Thymus (tissue), 11 donors: ENCODE data around the gene PXMP4. TPM values are rescaled to one million over a fixed set of nuclear protein-coding genes. Genes with fewer than 3 reads are reported as not detected.
A peak's percentile ranks its signal among the peaks of the same experiment; 100 is the strongest.

Source experiments
- DNase-seq, 9 donors: peaks; one replicate each; pipeline ENCODE4 v3.0.0-alpha.2; 2013; ENCODE audit warnings: low spot score in 9 of 9, low read depth in 6 of 9, missing footprints in 1 of 9
- H3K27ac ChIP-seq, 2 donors: one replicate each; pipeline ENCODE4 v1.5.1; 2013; ENCODE audit warnings: control low read depth in 1 of 2, low read depth in 1 of 2, low read length in 1 of 2, mild to moderate bottlenecking in 1 of 2, moderate library complexity in 1 of 2
- H3K27me3 ChIP-seq, 2 donors: one replicate each; pipeline ENCODE4 v1.5.1; 2013; ENCODE audit warnings: low read length in 1 of 2; ENCODE audit not compliant: control insufficient read depth in 2 of 2, insufficient read depth in 1 of 2
- H3K36me3 ChIP-seq, 2 donors: one replicate each; pipeline ENCODE4 v1.5.1; 2013; ENCODE audit warnings: low read length in 1 of 2, mild to moderate bottlenecking in 1 of 2, moderate library complexity in 1 of 2; ENCODE audit not compliant: control insufficient read depth in 2 of 2, insufficient read depth in 2 of 2
- H3K4me1 ChIP-seq, 2 donors: one replicate each; pipeline ENCODE4 v1.5.1; 2013; ENCODE audit warnings: low read length in 2 of 2; ENCODE audit not compliant: control insufficient read depth in 2 of 2, insufficient read depth in 2 of 2
- H3K4me3 ChIP-seq, 2 donors: one replicate each; pipeline ENCODE4 v1.5.1; 2013; ENCODE audit warnings: low read length in 2 of 2, control low read depth in 1 of 2, mild to moderate bottlenecking in 1 of 2
- H3K9me3 ChIP-seq, 2 donors: one replicate each; pipeline ENCODE4 v1.5.1; 2013; ENCODE audit warnings: low read length in 1 of 2, mild to moderate bottlenecking in 1 of 2; ENCODE audit not compliant: control insufficient read depth in 2 of 2, insufficient read depth in 1 of 2
- WGBS: extraction: QIAGEN DNeasy Blood & Tissue Kit; methylation state at CpG from one replicate; pipeline ENCODE4 v1.1.7; 2013; 5-methylcytosine and 5-hydroxymethylcytosine counted together
- polyA plus RNA-seq: library from polyadenylated mRNA; stranded (reverse); fragments of 200-250 nt; gene quantifications from one replicate; pipeline ENCODE4 v1.2.3, GENCODE V29; 2013
- total RNA-seq: library from RNA; stranded (reverse); fragments of 120-200 nt; gene quantifications from one replicate; pipeline ENCODE4 v1.2.4, GENCODE V29; 2013
- donor health status: healthy.

PXMP4 gene
- total and polyA plus RNA-seq, 2 donors, result 3.8 to 4.0 TPM

DNA sequence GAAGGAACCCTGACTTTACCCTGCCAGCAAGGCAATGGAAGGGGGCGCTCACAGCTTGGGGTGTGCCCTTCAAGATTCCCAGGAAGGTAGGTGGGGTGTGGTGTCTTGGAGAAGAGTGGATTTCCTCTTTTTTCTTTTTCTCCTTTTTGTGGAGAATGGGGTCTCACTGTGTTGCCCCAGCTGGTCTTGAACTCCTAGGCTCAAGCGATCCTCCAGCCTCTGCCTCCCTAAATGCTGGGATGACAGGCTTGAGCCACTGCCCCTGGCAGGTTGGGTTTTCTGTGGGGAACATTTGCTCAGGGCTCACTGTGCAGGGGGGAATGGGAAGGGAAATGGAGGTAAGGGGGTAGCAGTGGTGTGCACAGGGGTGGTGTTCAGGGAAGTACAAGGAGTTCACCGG is 7.7 kb upstream of the PXMP4 start:
- DNase-seq, result no peak
- Histone ChIP-seq H3K4me1 (peaks cover 0 to 11% of the 10 kb centered on the region in 2 donors), H3K9me3 (no peaks in the 10 kb centered on the region), H3K36me3 (no peaks in the 10 kb centered on the region), H3K27ac (no peak overlapping the region), H3K4me3 (no peak overlapping the region), H3K27me3 (no peaks in the 10 kb centered on the region)
- WGBS, result 99% methylated on average over 3 of the region's 3 CpGs

DNA sequence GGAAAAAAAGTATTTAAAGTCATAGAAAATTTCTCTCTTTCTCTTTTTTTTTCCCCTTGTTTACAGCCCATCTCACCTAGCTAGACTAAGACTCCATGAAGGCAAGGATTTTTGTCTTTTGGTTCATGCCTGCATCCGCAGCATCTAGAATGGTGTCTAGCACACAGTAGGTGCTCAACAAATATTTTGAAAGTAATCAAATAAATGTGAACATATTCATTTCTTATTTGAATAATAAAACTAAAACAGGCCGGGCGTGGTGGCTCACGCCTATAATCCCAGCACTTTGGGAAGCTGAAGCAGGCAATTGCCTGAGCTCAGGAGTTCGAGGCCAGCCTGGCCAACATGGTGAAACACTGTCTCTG is 7.0 kb upstream of the PXMP4 start:
- Histone ChIP-seq H3K27ac (no peak overlapping the region), H3K4me1 (peaks cover 0 to 6% of the 10 kb centered on the region in 2 donors), H3K27me3 (no peaks in the 10 kb centered on the region), H3K4me3 (no peak overlapping the region), H3K36me3 (no peaks in the 10 kb centered on the region), H3K9me3 (no peaks in the 10 kb centered on the region)
- DNase-seq, result no peak
- WGBS, result 97% methylated on average over 5 of the region's 5 CpGs

DNA sequence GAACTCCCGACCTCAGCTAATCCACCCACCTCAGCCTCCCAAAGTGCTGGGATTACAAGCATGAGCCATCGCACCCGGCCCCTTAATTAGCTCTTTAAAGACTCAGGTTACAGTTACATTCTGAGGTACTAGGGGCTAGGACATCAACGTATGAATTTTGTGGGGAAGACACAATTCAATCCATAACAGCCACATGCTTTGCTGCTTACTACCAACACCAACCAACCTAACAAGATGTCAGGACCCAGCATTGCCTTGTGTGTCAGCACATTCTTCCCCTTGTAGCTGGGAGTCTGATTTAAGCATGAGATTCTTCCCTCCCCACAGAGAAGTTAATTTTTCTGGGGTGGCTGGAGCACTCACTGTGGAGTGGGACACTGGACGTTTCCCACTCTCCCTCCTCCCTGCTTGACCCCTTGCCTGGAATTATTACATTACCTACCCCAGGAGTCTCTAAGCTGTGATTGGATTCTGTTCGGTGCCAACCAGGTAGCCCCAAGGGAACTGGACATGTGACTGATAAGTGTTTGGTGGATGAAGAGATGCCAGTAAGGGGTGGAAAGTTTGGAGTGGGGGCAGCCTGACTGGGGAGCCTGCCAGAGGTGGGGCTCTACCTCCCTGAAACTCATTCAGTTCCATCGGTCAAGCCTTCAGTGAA is 5.6 kb upstream of the PXMP4 start:
- H3K4me3 ChIP-seq, result no peak overlapping the region
- H3K27me3 ChIP-seq, result no peaks in the 10 kb centered on the region
- H3K36me3 ChIP-seq, result no peaks in the 10 kb centered on the region
- no peaks in the 10 kb centered on the region for H3K4me1 ChIP-seq
- WGBS, result 92% methylated on average over 7 of the region's 7 CpGs
- DNase-seq, result no peak
- H3K27ac ChIP-seq, result no peak overlapping the region
- no peaks in the 10 kb centered on the region for H3K9me3 ChIP-seq

DNA sequence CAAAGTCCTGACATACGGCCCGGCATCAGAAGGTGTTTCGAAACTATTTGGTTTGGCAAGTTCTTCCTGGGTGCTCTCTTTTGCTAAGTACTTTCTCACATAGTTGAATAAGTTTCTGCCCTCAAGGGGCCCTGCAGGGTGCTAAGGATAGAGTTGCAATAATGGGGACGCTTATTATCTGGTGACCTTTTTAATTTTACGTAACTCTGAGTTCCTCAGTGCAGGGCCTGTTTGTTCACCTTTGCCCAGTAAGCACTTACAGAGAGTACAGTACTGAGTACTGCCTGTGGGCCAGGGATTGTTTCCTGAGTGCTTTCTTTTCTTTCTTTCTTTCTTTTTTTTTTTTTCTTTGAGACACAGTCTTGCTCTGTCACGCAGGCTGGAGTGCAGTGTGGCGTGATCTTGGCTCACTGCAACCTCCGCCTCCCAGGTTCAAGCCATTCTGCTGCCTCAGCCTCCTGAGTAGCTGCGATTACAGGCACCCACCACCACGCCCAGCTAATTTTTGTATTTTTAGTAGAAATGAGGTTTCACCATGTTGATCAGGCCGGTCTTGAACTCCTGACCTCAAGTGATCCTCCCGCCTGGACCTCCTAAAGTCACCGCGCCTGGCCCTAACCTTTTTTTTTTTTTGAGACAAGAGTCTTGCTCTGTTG is 4.5 kb upstream of the PXMP4 start:
- Histone ChIP-seq H3K27ac (no peak overlapping the region), H3K9me3 (peaks cover 0 to 4% of the 10 kb centered on the region in 2 donors), H3K4me3 (no peak overlapping the region), H3K27me3 (no peaks in the 10 kb centered on the region), H3K4me1 (peaks cover under 1 to 4% of the 10 kb centered on the region in 2 donors), H3K36me3 (no peaks in the 10 kb centered on the region)
- 96% methylated on average over 14 of the region's 14 CpGs for WGBS
- no peak for DNase-seq

DNA sequence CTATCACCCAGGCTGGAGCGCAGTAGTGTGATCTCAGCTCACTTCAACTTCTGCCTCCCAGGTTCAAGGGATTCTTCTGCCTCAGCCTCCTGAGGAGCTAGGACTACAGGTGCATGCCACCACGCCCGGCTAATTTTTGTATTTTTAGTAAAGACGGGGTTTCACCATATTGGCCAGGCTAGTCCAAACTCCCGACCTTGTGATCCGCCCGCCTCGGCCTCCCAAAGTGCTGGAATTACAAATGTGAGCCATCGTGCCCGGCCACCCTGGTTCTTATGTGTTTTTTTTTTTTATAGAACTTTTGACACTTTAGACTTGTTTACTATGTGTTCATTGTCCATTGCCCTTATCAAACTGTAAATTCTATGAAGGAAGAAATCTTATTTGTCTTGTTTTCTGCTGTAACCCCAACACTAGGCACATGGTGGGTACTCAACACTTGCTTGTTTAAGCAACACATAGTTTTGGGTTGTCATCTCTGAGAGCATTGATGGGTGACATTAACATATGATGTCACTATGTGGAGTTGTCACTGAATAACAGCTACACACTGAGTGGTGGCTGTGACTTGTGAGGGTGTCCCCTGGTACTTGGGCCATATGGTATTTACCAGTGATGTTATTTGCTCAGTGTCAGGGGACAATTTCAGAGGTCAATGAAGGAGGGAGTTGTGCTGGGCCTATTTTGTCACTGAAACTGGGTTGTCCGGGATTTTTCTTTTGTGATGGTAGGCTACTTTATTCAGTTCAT is 1.5 kb upstream of the PXMP4 start:
- DNase-seq, result no peak
- 98% methylated on average over 11 of the region's 11 CpGs for WGBS

DNA sequence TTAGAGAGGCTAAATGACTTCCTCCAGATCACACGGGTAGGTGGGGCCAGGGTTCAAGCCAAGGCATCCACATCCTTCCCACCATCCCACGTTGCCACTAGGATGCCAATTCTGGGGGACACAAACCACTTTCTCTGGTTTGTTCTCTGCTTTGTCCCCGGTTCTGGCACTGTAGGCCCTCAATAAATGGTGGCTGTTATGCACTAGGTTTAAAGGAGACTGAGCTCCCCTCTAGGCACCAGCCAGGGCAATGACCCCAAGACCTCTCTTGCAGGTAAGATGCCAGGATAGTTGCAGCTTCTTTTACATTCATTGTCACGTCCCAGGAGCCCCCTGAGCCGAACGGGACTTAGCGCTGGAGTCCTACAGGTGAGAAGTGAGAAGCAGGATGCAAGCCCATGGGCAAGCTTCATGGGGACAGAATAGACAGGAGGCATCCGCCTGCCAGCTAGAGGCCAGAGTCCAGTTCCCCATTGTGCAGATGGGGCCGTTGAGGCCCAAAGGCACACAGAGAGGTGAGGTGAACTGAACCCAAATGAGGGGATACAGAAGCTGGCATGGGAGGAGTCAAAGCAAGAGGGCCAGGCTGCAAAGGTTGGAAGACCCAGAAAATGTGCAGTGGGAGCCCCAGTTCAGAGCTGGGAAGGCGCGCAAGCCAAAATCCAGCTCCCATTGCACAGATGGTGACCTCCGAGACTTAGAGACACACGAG is 677 bp downstream of the PXMP4 start:
- H3K9me3 ChIP-seq, result peaks cover 0 to 4% of the 10 kb centered on the region in 2 donors
- no peaks in the 10 kb centered on the region for H3K27me3 ChIP-seq
- peak overlapping the region; percentile 65 to 72 for H3K4me3 ChIP-seq
- peak in 1 of 9 donors; percentile 6 for DNase-seq
- H3K27ac ChIP-seq, result peak overlapping the region; percentile 80 to 90
- H3K4me1 ChIP-seq, result peaks cover 6 to 10% of the 10 kb centered on the region in 2 donors
- peaks cover 2 to 6% of the 10 kb centered on the region in 2 donors for H3K36me3 ChIP-seq
- WGBS, result 69% methylated on average over 13 of the region's 13 CpGs

More for the DNA sequence above, 1.5 kb upstream of the PXMP4 start:
- no peaks in the 10 kb centered on the region for H3K27me3 ChIP-seq
- H3K4me1 ChIP-seq, result peaks cover 6 to 10% of the 10 kb centered on the region in 2 donors
- H3K36me3 ChIP-seq, result no peaks in the 10 kb centered on the region
- no peak overlapping the region for H3K27ac ChIP-seq
- H3K9me3 ChIP-seq, result peaks cover 0 to 4% of the 10 kb centered on the region in 2 donors
- H3K4me3 ChIP-seq, result no peak overlapping the region

DNA sequence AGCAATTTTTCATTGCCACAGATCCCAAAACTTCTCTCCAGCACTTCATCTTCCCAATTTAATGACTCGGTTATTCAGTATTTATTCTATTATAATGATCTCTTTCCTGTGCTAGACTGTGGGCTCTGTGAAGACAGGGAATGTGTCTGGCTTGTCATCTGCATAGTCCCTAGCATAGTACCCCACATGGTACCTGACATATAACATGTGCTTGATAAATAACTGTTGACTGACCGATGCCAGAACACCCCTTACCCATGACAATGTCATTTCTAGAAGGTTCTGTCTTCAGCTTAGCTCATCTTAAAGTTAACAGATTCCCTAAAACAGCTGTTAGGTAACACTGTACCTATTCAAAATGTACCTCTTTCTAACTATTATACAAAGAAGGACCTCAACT is 3.6 kb downstream of the PXMP4 start:
- Histone ChIP-seq H3K27ac (no peak overlapping the region), H3K9me3 (peaks cover 0 to 4% of the 10 kb centered on the region in 2 donors), H3K4me1 (peaks cover 6 to 10% of the 10 kb centered on the region in 2 donors), H3K4me3 (no peak overlapping the region), H3K27me3 (no peaks in the 10 kb centered on the region), H3K36me3 (peaks cover 15 to 31% of the 10 kb centered on the region in 2 donors)
- 99% methylated on average over 2 of the region's 2 CpGs for WGBS
- no peak for DNase-seq

DNA sequence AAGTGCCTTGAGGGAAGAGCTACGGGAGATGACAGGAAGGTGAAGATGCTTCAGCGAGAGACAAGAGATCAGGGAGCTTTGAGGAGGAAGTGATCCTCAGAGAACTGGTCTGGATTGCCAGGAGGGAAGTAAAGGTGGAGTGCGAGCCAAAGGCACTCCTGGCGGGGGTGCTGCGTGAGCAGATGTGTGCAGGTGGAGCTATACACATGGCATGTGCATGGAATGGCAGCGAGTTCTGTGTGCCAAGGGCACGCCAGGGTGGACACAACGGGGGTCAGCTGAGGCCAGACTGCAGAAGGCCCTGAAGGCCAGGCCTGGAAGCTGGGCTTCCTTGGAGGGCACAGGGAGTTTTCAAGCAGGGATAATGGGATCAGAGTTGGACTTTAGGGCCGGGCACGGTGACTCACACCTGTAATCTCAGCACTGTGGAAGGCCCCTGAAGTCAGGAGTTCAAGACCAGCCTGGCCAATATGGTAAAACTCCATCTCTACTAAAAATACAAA is 6.2 kb downstream of the PXMP4 start:
- no peak overlapping the region for H3K27ac ChIP-seq
- DNase-seq, result no peak
- peaks cover 23 to 41% of the 10 kb centered on the region in 2 donors for H3K36me3 ChIP-seq
- no peaks in the 10 kb centered on the region for H3K9me3 ChIP-seq
- no peaks in the 10 kb centered on the region for H3K4me1 ChIP-seq
- WGBS, result 98% methylated on average over 10 of the region's 10 CpGs
- H3K27me3 ChIP-seq, result no peaks in the 10 kb centered on the region
- no peak overlapping the region for H3K4me3 ChIP-seq
